ENCODE data around the gene PRR23C. TPM values are rescaled to one million over a fixed set of nuclear protein-coding genes. Genes with fewer than 3 reads are reported as not detected.

Gene PRR23C
- total RNA-seq, 4 donors from 2014 or later, result not detected

DNA sequence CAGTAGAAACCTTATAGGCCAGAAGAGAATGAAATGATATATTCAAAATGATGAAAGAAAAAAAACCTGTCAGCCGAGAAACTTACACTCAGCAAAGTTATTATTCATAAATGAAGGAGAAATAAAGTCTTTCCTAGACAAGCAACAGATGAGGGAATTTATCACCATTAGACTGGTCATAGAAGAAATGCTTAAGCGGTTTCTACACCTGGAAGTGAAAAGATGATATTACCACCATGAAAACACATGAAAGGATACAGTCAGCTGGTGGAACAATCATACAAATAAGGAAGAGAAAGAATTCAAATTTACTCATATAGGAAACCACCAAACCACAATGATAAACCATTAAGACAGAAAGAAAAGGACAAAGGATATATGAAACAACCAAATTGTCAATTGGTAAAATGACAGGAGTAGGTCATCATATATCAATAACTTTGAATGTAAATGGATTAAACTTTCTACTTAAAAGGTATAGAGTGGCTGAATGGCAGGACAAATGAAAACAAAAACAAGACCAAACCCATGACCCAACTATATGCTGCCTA lies 29.9 kb upstream of the PRR23C start:
- H3K27ac ChIP-seq, result no peak overlapping the region
- no peak overlapping the region for H3K4me3 ChIP-seq
- DNase-seq, result no peak
- no peaks in the 10 kb centered on the region for H3K36me3 ChIP-seq
- H3K4me1 ChIP-seq, result no peaks in the 10 kb centered on the region
- H3K9me3 ChIP-seq, result peaks cover 0 to 8% (median 0%) of the 10 kb centered on the region in 4 donors
- TF ChIP-seq, protein P1, sequence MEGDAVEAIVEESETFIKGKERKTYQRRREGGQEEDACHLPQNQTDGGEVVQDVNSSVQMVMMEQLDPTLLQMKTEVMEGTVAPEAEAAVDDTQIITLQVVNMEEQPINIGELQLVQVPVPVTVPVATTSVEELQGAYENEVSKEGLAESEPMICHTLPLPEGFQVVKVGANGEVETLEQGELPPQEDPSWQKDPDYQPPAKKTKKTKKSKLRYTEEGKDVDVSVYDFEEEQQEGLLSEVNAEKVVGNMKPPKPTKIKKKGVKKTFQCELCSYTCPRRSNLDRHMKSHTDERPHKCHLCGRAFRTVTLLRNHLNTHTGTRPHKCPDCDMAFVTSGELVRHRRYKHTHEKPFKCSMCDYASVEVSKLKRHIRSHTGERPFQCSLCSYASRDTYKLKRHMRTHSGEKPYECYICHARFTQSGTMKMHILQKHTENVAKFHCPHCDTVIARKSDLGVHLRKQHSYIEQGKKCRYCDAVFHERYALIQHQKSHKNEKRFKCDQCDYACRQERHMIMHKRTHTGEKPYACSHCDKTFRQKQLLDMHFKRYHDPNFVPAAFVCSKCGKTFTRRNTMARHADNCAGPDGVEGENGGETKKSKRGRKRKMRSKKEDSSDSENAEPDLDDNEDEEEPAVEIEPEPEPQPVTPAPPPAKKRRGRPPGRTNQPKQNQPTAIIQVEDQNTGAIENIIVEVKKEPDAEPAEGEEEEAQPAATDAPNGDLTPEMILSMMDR (IDR thresholded peaks at IDR 0.05), result no peak
- no peak for TF ChIP-seq POLR2A (IDR thresholded peaks at IDR 0.05)
- no peaks in the 10 kb centered on the region for H3K27me3 ChIP-seq

DNA sequence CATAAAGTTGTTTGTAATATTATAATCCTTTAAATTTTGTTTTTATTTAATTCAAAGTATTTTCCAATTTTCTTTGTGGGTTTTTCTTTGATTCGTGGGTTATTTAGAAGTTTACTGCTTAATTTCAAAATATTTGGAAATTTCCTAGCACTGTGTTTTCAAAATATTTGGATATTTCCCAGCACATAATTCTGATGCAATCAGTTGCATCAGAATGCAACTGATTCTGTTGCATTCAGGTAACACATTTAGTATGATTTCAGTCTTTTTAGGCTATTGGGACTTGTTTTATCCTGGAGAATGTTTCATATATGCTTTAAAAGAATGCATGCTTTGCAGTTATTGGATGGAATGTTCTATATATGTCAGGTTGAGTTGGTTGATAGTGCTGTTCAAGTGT lies 18.2 kb upstream of the PRR23C start:
- Histone ChIP-seq H3K4me3 (no peak overlapping the region), H3K4me1 (no peaks in the 10 kb centered on the region), H3K36me3 (no peaks in the 10 kb centered on the region), H3K27me3 (no peaks in the 10 kb centered on the region), H3K9me3 (no peaks in the 10 kb centered on the region), H3K27ac (no peak overlapping the region)
- DNase-seq, result no peak
- TF ChIP-seq, protein P1 (IDR thresholded peaks at IDR 0.05), result no peak
- TF ChIP-seq POLR2A (IDR thresholded peaks at IDR 0.05), result no peak

DNA sequence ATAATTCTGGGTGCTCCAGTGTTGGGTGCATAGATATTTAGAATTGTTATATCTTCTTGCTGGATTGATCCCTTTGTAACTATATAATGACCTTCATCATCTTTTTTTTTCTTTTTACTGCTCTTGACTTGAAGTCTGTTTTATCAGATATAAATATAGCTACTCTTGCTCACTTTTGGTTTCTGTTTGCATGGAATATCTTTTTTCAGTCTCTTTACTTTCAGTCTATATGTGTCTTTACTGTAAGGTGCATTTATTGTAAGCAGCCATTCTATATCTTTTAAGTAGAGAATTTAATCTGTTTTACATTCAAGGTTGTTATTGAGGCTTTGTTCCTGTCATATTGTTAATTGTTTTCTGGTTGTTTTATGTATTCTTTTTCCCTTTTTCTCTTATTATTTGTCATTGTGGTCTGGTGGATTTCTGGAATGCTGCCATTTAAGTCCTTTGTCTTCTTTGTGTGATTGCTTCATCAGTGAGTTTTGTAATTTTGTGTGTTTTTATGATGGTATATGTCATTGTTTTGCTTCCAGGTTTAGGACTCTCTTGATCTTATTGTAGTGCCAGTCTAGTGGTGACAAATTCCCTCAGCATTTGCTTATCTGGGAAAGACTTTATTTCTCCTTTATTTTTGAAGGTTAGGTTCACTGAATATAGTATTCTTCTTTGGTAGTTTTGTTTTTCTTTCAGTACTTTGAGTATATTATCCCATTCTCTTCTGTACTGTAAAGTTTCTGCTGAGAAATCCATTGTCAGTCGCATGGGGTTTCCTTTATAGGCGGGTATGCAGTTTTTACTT lies 8.3 kb upstream of the PRR23C start:
- Histone ChIP-seq H3K4me1 (no peaks in the 10 kb centered on the region), H3K4me3 (no peak overlapping the region), H3K36me3 (no peaks in the 10 kb centered on the region), H3K9me3 (no peaks in the 10 kb centered on the region), H3K27ac (no peak overlapping the region), H3K27me3 (no peaks in the 10 kb centered on the region)
- no peak for TF ChIP-seq POLR2A (IDR thresholded peaks at IDR 0.05)
- TF ChIP-seq, protein P1 (IDR thresholded peaks at IDR 0.05), result no peak
- DNase-seq, result no peak

DNA sequence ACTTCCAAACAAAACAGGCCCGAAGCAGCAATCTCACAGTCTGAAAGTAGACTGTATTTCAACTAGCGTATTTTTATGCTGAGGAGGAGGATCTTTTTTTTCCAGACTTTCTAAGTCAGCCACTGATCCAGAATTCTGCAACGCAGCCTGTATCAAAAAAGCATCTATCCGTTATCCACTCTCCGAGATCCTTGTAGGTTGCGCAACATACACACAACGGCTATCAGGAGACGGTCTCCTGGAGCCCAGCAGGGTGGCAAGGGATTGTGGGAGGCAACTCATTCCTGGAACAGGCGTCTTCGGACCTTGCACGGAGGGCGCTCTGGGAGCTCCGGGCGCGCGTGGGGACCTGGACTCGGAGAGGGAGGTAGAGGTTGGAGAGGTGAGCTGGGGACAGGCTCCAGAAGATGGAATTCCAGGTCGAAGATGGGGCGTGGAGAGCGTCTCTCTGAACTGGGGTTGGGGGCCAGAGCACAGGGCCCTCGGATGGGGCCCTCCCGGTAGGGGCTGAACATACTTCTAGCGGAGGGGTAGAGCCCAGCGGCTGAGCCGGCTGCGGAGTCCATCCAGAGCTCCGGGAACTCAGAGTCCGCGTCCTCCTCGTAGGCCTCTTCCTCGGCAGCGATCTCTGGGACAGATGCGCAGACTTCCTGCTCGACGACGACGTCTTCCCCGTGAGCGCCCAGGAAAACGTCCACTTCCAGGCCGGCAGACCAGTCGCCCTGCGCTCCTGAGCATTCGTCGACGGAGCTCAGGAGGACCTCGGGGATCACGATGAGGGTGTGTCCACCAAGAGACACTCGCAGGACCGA lies 932 bp downstream of the PRR23C start:
- no peak for TF ChIP-seq POLR2A (IDR thresholded peaks at IDR 0.05)
- TF ChIP-seq, protein P1 (IDR thresholded peaks at IDR 0.05), result no peak
- H3K9me3 ChIP-seq, result peaks cover 0 to 3% (median 0%) of the 10 kb centered on the region in 4 donors
- no peak for DNase-seq
- no peaks in the 10 kb centered on the region for H3K27me3 ChIP-seq
- no peak overlapping the region for H3K27ac ChIP-seq
- no peaks in the 10 kb centered on the region for H3K36me3 ChIP-seq
- H3K4me3 ChIP-seq, result no peak overlapping the region
- no peaks in the 10 kb centered on the region for H3K4me1 ChIP-seq

DNA sequence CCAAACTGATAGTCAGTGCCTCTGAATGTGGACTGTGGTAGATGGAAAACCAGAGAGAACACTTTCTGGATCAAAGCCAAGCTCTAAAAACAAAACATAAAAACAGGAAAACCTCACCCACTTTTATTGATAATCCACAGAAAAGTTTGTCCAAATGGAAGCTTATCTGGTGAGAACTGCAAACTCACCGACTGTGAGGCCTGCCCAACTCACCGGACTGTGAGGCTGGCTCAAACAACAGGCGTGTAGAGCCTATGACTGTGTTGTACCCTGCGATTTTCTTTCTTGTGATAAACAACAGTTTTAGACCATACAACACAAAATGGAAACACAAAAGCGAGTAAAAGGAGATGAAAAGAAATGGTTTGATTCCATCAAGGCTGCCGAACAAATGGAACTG lies 7.2 kb downstream of the PRR23C start:
- no peak overlapping the region for H3K27ac ChIP-seq
- TF ChIP-seq POLR2A (IDR thresholded peaks at IDR 0.05), result no peak
- TF ChIP-seq, protein P1 (IDR thresholded peaks at IDR 0.05), result no peak
- H3K4me1 ChIP-seq, result no peaks in the 10 kb centered on the region
- no peaks in the 10 kb centered on the region for H3K27me3 ChIP-seq
- no peak for DNase-seq
- no peaks in the 10 kb centered on the region for H3K36me3 ChIP-seq
- H3K9me3 ChIP-seq, result no peaks in the 10 kb centered on the region
- no peak overlapping the region for H3K4me3 ChIP-seq
